Natural killer cell (primary cell): ENCODE data around the gene EIF3A. TPM values are rescaled to one million over a fixed set of nuclear protein-coding genes. Genes with fewer than 3 reads are reported as not detected.

Source experiments
- ATAC-seq, 3 donors: fragments of 150-1000 bp in 2 of 3; fragments of 200-7000 bp in 1 of 3; cut with Tn5 transposase; 1 replicate in 1 of 3; 2 replicates in 2 of 3; pipeline ENCODE4 v1.10.0; 2021; ENCODE audit warnings: mild to moderate bottlenecking in 2 of 3, moderate library complexity in 2 of 3
- DNase-seq, 2 donors: peaks; one replicate each; pipeline versions ENCODE4 v3.0.0 to v3.0.0-alpha.2; 2013 to 2021; ENCODE audit warnings: mixed read lengths in 1 of 2
- H3K27ac ChIP-seq: one replicate; pipeline ENCODE4 v1.5.1; 2013; ENCODE audit warnings: mild to moderate bottlenecking, low read length
- H3K27me3 ChIP-seq: one replicate; pipeline ENCODE4 v1.6.1; 2013; ENCODE audit warnings: low read length; ENCODE audit not compliant: control insufficient read depth, insufficient read depth
- H3K36me3 ChIP-seq: one replicate; pipeline ENCODE4 v1.6.1; 2013; ENCODE audit warnings: low read length; ENCODE audit not compliant: control insufficient read depth, insufficient read depth
- H3K4me1 ChIP-seq: one replicate; pipeline ENCODE4 v1.6.1; 2013; ENCODE audit warnings: low read length; ENCODE audit not compliant: control insufficient read depth, insufficient read depth
- H3K4me3 ChIP-seq: one replicate; pipeline ENCODE4 v1.5.1; 2013; ENCODE audit warnings: low read length
- H3K9me3 ChIP-seq: one replicate; pipeline ENCODE4 v1.6.1; 2013; ENCODE audit warnings: low read length; ENCODE audit not compliant: control insufficient read depth, insufficient read depth
- H3K27ac Mint-ChIP-seq, 2 donors: one replicate each; pipeline ENCODE4 v1.8.0; 2022; ENCODE audit warnings: mild to moderate bottlenecking in 2 of 2, mixed read lengths in 2 of 2, moderate library complexity in 1 of 2
- H3K27me3 Mint-ChIP-seq, 2 donors: one replicate each; pipeline ENCODE4 v1.8.0; 2022; ENCODE audit warnings: low read depth in 2 of 2, mixed read lengths in 2 of 2
- H3K36me3 Mint-ChIP-seq: one replicate; pipeline ENCODE4 v1.8.0; 2022; ENCODE audit warnings: mixed read lengths
- H3K4me1 Mint-ChIP-seq, 2 donors: one replicate each; pipeline ENCODE4 v1.8.0; 2022; ENCODE audit warnings: mixed read lengths in 2 of 2
- H3K4me3 Mint-ChIP-seq: one replicate; pipeline ENCODE4 v1.8.0; 2022; ENCODE audit warnings: mild to moderate bottlenecking, moderate library complexity, mixed read lengths
- H3K9me3 Mint-ChIP-seq, 2 donors: one replicate each; pipeline ENCODE4 v1.8.0; 2022; ENCODE audit warnings: mixed read lengths in 2 of 2
- WGBS: methylation state at CpG from one replicate; pipeline ENCODE4 v1.1.7; 2013; ENCODE audit warnings: missing lambda C conversion rate; ENCODE audit not compliant: insufficient coverage; 5-methylcytosine and 5-hydroxymethylcytosine counted together
- intact Hi-C: fragments of 100-400 bp; cut with micrococcal nuclease; formaldehyde crosslinking; loops from one replicate; pipeline ENCODE4 v1.14.2; 2022
- total RNA-seq, 4 donors: library from RNA; stranded (reverse); fragments of 120-200 nt in 1 of 4; gene quantifications; one replicate each; pipeline versions ENCODE4 v1.2.3 to v1.2.4, GENCODE V29; 2013 to 2022
- TF ChIP-seq, protein P1 (sequence below): fragments of 200-600 bp; IDR thresholded peaks from one replicate; pipeline ENCODE4 v1.8.0; 2022; ENCODE audit warnings: antibody characterized with exemption

EIF3A gene
- total RNA-seq, 3 donors from 2014 or later (not counting 1 experiment from before 2014, with no cell fraction given) = 102 to 115 (median 110) TPM

DNA sequence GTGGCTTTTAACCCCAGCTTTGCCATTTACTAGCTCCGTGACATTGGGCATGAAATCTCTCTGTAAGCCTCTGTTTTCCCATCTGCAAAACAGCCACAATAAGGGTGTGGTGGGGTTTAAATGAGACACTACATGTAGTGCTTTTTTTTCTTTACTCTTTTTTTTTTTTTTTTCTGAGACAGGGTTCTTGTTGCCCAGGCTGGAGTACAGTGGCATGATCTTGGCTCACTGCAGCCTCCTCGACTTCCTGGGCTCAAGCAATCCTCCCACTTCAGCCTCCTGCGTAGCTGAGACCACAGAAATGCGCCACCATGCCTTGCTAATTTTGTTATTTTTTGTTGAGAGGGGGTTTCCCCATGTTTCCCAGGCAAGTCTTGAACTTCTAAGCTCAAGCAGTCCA is 15.0 kb upstream of the EIF3A start:
- no peaks in the 10 kb centered on the region for H3K9me3 Mint-ChIP-seq
- intact Hi-C loops = no loop called here
- H3K4me3 ChIP-seq = no peak overlapping the region
- peaks cover 31% of the 10 kb centered on the region for H3K4me1 ChIP-seq
- no peaks in the 10 kb centered on the region for H3K36me3 ChIP-seq
- TF ChIP-seq, protein P1, sequence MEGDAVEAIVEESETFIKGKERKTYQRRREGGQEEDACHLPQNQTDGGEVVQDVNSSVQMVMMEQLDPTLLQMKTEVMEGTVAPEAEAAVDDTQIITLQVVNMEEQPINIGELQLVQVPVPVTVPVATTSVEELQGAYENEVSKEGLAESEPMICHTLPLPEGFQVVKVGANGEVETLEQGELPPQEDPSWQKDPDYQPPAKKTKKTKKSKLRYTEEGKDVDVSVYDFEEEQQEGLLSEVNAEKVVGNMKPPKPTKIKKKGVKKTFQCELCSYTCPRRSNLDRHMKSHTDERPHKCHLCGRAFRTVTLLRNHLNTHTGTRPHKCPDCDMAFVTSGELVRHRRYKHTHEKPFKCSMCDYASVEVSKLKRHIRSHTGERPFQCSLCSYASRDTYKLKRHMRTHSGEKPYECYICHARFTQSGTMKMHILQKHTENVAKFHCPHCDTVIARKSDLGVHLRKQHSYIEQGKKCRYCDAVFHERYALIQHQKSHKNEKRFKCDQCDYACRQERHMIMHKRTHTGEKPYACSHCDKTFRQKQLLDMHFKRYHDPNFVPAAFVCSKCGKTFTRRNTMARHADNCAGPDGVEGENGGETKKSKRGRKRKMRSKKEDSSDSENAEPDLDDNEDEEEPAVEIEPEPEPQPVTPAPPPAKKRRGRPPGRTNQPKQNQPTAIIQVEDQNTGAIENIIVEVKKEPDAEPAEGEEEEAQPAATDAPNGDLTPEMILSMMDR = no peak
- no peak overlapping the region for H3K4me3 Mint-ChIP-seq
- no peaks in the 10 kb centered on the region for H3K9me3 ChIP-seq
- no peak overlapping the region for H3K27ac ChIP-seq
- 85% methylated on average over 2 of the region's 4 CpGs for WGBS
- peak overlapping the region in 1 of 2 donors; percentile 22 for H3K27ac Mint-ChIP-seq
- no peaks in the 10 kb centered on the region for H3K36me3 Mint-ChIP-seq
- peaks cover 27 to 35% of the 10 kb centered on the region in 2 donors for H3K4me1 Mint-ChIP-seq
- ATAC-seq (no peak), DNase-seq (peak in 1 of 2 donors; percentile 52)
- no peaks in the 10 kb centered on the region for H3K27me3 Mint-ChIP-seq
- no peaks in the 10 kb centered on the region for H3K27me3 ChIP-seq

DNA sequence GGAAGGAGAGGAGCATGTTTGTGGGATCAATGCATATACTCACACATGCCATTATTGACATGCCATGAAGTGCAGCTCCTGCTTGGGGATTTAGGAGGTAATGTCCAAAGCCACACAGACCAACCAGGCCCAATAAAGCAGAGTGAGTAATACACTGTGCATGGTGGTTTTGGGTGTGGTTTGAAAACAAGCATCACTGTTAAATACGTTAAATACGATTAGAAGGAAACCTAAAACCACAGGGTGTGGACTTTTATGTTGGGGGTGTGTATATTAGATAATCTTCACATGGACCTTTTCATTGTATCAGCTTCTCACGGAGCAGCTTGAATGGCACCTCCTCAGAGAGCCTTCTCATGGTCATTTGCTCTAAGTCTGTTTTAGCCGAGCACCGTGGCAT is 10.4 kb upstream of the EIF3A start:
- Histone ChIP-seq H3K27ac (peak overlapping the region; percentile 84), H3K27me3 (no peaks in the 10 kb centered on the region), H3K36me3 (no peaks in the 10 kb centered on the region), H3K4me3 (no peak overlapping the region), H3K4me1 (peaks cover 31% of the 10 kb centered on the region), H3K9me3 (no peaks in the 10 kb centered on the region)
- Mint-ChIP-seq H3K36me3 (no peaks in the 10 kb centered on the region), H3K9me3 (no peaks in the 10 kb centered on the region), H3K4me3 (peak overlapping the region; percentile 83), H3K27ac (peak overlapping the region; percentile 12 to 90), H3K27me3 (no peaks in the 10 kb centered on the region), H3K4me1 (peaks cover 37 to 40% of the 10 kb centered on the region in 2 donors)
- peak; percentile 90 to 96 (median 95) for ATAC-seq
- TF ChIP-seq, protein P1 = no peak
- DNase-seq = peak; percentile 31 to 85
- WGBS = 44% methylated on average over 3 of the region's 5 CpGs
- intact Hi-C loops = loop anchor here (1.0 kb wide), 1 partner anchor 11 kb away; the partner anchor contains the start of gene EIF3A

DNA sequence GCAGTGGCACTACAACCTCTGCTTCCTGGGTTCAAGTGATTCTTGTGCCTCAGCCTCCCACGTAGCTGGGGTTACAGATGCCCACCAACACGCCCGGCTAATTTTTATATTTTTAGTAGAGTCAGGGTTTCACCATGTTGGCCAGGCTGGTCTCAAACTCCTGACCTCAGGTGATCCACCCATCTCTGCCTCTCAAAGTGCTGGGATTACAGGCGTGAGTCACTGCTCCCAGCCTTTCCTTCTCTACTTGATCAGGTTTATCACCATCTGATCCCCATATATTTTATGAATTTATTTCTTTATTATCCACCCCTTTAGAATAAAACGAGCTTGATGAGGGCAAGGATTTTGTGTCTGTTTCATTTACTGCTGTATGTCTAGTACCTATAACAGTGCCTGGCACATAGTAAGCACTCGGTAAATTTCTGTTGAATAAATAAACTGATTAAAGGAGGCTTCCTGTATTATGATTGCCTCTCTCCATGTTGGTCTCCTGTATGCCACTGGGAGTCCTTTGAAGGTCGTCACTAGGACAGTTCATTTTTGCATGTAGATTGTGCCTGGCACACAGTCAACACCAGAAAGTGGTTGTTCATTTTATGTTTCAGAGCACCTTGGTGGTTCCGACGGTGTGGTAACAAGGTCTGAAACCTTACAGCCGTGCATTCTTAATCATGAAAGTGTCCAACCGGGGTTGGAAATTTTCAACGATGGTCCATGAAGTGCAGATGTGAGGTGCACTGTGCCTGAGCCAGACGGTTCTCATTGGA is 9.6 kb upstream of the EIF3A start:
- Mint-ChIP-seq H3K27me3 (no peaks in the 10 kb centered on the region), H3K4me1 (peaks cover 35 to 37% of the 10 kb centered on the region in 2 donors)
- no peak overlapping the region for H3K4me3 ChIP-seq

More for the DNA sequence above, 9.6 kb upstream of the EIF3A start:
- peak overlapping the region; percentile 83 for H3K4me3 Mint-ChIP-seq
- peaks cover 31% of the 10 kb centered on the region for H3K4me1 ChIP-seq
- peak; percentile 2 to 9 (median 5) for ATAC-seq
- H3K36me3 Mint-ChIP-seq = no peaks in the 10 kb centered on the region
- intact Hi-C loops = no loop called here
- H3K9me3 ChIP-seq = no peaks in the 10 kb centered on the region
- TF ChIP-seq, protein P1 = no peak
- H3K9me3 Mint-ChIP-seq = no peaks in the 10 kb centered on the region
- peak overlapping the region; percentile 84 for H3K27ac ChIP-seq
- no peaks in the 10 kb centered on the region for H3K27me3 ChIP-seq
- H3K36me3 ChIP-seq = no peaks in the 10 kb centered on the region
- WGBS = 78% methylated on average over 12 of the region's 13 CpGs
- H3K27ac Mint-ChIP-seq = peak overlapping the region; percentile 12 to 90
- DNase-seq = peak in 1 of 2 donors; percentile 67
